Immature natural killer cell (primary cell): Measurements from ENCODE around the gene NT5C2. TPM values are rescaled to one million over a fixed set of nuclear protein-coding genes. Genes with fewer than 3 reads are reported as not detected.
"Not testable (repeated sequence)": the region's sequence is repeated elsewhere in the genome, so short reads cannot be mapped to it uniquely, and the experiment has no call there.

Experiments used
- DNase-seq, 3 donors: peaks; one replicate each; pipeline ENCODE4 v3.0.0; 2022; ENCODE audit warnings: mixed read lengths in 1 of 3
- H3K27ac Mint-ChIP-seq, 6 donors: one replicate each; pipeline ENCODE4 v1.8.0; 2020; ENCODE audit warnings: mixed read lengths in 6 of 6, mild to moderate bottlenecking in 5 of 6, inconsistent platforms in 4 of 6, moderate library complexity in 3 of 6
- H3K27me3 Mint-ChIP-seq, 3 donors: one replicate each; pipeline ENCODE4 v1.8.0; 2020 to 2021; ENCODE audit warnings: low read depth in 3 of 3, mild to moderate bottlenecking in 3 of 3, mixed read lengths in 3 of 3, moderate library complexity in 3 of 3, inconsistent platforms in 1 of 3
- H3K36me3 Mint-ChIP-seq, 3 donors: one replicate each; pipeline ENCODE4 v1.8.0; 2020; ENCODE audit warnings: mixed read lengths in 3 of 3, inconsistent platforms in 2 of 3, mild to moderate bottlenecking in 2 of 3
- H3K4me1 Mint-ChIP-seq, 2 donors: one replicate each; pipeline ENCODE4 v1.8.0; 2020; ENCODE audit warnings: inconsistent platforms in 2 of 2, mild to moderate bottlenecking in 2 of 2, mixed read lengths in 2 of 2, moderate library complexity in 1 of 2
- H3K4me3 Mint-ChIP-seq, 5 donors: one replicate each; pipeline ENCODE4 v1.8.0; 2020; ENCODE audit warnings: mild to moderate bottlenecking in 5 of 5, mixed read lengths in 5 of 5, inconsistent platforms in 3 of 5, moderate library complexity in 3 of 5
- H3K9me3 Mint-ChIP-seq, 6 donors: one replicate each; pipeline ENCODE4 v1.8.0; 2020; ENCODE audit warnings: mild to moderate bottlenecking in 6 of 6, mixed read lengths in 6 of 6, inconsistent platforms in 4 of 6, moderate library complexity in 3 of 6
- polyA plus RNA-seq, 3 donors: library from polyadenylated mRNA; unstranded; fragments of 300-500 nt; fragmentation: Illumina TruSeq; gene quantifications; one replicate each; pipeline ENCODE4 v1.2.3, GENCODE V29; 2021

NT5C2 gene
- polyA plus RNA-seq = 100 to 1,000 TPM in 1 of 3 donors, 10 to 100 TPM in 2; 86.2 to 116 (median 91.5) TPM

DNA sequence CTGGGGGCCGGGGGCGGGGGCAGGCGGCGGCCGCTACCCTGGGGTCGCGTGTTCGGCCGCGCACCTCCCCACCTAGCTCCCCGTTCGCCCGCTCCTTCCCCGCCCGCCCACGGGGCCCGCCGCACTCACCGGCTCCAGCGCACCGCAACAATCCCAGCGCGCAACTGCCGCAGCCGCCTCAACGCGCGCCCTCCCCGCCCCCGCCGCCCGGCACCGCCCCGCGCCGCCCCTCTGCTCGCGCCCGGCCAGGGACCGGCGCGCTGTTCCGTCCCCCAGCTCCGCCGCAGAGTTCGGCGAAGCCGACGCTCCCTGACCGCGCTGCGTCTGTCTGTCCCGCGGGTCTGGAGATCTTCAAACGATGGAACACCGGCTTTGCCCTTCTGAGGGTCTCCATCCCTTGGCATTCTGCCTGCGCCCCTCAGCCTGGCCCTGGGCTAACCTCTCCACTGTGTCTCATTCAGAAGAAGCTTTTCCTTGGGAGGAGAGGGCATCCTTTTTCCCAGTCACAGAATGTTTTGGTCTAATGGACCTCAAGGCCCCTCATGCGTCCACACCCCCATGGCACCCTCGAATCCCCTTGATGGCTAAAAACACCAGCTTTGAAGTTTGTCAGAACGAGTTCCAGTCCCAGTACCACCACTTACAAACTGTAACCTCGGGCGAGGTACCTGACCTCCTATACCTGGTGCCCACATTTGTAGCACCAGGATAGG, at the start of gene NT5C2:
TSS of gene NT5C2 (minus strand) at position 166 of the 713 bp plus-strand sequence. CDS start 18,314 bp downstream, outside the sequence.
- Mint-ChIP-seq H3K27ac (peak within 1 kb of the TSS; percentile 93 to 99 (median 98)), H3K36me3 (no peaks in the 10 kb centered on the region), H3K9me3 (no peaks in the 10 kb centered on the region), H3K27me3 (peaks cover 9 to 21% (median 14%) of the 10 kb centered on the region in 3 donors), H3K4me1 (peaks cover 45 to 49% of the 10 kb centered on the region in 2 donors), H3K4me3 (peak within 1 kb of the TSS; percentile 94 to 100 (median 99))
- DNase-seq = peak; percentile 72 to 76 (median 72)

- Mint-ChIP-seq H3K4me1 (peaks cover 3 to 8% of the 10 kb centered on the region in 2 donors), H3K27me3 (peaks cover 0 to 5% (median 0%) of the 10 kb centered on the region in 3 donors), H3K36me3 (peaks cover 0 to 4% (median 0%) of the 10 kb centered on the region in 3 donors), H3K4me3 (no peak overlapping the region), H3K27ac (no peak overlapping the region), H3K9me3 (no peaks in the 10 kb centered on the region)
- DNase-seq = no peak
These were observed 48.4 kb upstream of the NT5C2 start for GRCh38 chr10:103241262-103242011.

GRCh38 chr10:103238506-103239252, 45.6 kb upstream of the NT5C2 start:
- no peaks in the 10 kb centered on the region for H3K9me3 Mint-ChIP-seq
- H3K4me3 Mint-ChIP-seq = no peak overlapping the region
- peaks cover 0 to 4% (median 0%) of the 10 kb centered on the region in 3 donors for H3K36me3 Mint-ChIP-seq
- peaks cover 0 to 6% (median 0%) of the 10 kb centered on the region in 3 donors for H3K27me3 Mint-ChIP-seq
- no peak for DNase-seq
- no peak overlapping the region for H3K27ac Mint-ChIP-seq
- peaks cover 3 to 8% of the 10 kb centered on the region in 2 donors for H3K4me1 Mint-ChIP-seq

DNA sequence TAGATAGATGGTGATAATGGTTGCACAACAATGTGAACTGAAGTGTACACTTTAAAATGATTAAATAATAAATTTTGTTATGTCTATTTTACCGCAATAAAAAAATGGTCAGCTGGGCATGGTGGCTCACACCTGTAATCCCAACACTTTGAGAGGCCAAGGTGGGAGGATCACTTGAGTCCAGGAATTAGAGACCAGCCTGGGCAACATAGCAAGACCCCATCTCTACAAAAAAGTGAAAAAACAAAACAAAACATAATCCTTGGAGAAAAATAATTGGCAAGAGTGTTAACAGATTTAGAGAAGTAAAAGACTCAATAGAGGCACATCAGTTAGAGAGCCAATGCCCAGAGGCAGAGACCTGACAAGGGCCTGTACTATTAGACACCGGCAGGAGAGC, 42.7 kb upstream of the NT5C2 start:
- peaks cover 3 to 8% of the 10 kb centered on the region in 2 donors for H3K4me1 Mint-ChIP-seq
- no peak for DNase-seq
- H3K27me3 Mint-ChIP-seq = peaks cover 0 to 9% (median 0%) of the 10 kb centered on the region in 3 donors
- no peak overlapping the region for H3K4me3 Mint-ChIP-seq
- H3K27ac Mint-ChIP-seq = no peak overlapping the region
- peaks cover 0 to 4% (median 0%) of the 10 kb centered on the region in 3 donors for H3K36me3 Mint-ChIP-seq
- H3K9me3 Mint-ChIP-seq = no peaks in the 10 kb centered on the region

GRCh38 chr10:103232772-103233488, 39.9 kb upstream of the NT5C2 start:
- no peak overlapping the region for H3K4me3 Mint-ChIP-seq
- no peak overlapping the region for H3K27ac Mint-ChIP-seq
- H3K36me3 Mint-ChIP-seq = no peaks in the 10 kb centered on the region
- no peaks in the 10 kb centered on the region for H3K4me1 Mint-ChIP-seq
- no peak for DNase-seq
- H3K9me3 Mint-ChIP-seq = no peaks in the 10 kb centered on the region
- peaks cover 0 to 5% (median 0%) of the 10 kb centered on the region in 3 donors for H3K27me3 Mint-ChIP-seq

DNA sequence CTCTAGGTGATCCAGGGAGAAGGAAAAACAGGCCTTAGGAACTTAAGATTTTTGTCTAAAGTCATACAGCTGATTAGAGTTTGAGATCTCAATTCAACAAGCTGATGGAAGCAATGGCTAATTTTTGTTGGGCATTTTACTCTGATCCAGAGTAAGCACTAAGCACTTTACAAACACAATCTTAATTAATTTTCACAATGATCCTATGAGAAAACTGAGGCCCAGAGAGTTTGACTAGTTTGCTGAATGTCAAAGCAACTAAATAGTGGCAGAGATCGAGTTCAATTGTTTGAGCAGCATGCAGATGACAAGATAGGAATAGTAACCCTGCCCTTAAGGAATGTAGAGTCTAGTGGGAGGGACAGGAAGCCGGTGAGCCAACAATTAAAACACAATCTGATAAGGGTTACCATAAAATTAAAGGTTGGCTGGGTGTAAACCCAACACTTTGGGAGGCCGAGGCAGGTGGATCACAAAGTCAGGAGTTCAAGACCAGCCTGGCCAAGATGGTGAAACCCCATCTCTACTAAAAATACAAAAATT, 39.1 kb upstream of the NT5C2 start:
- Mint-ChIP-seq H3K4me3 (no peak overlapping the region), H3K36me3 (no peaks in the 10 kb centered on the region), H3K27me3 (peaks cover 0 to 5% (median 3%) of the 10 kb centered on the region in 3 donors)

GRCh38 chr10:103231047-103231551, 38.0 kb upstream of the NT5C2 start:
- no peak for DNase-seq
- no peaks in the 10 kb centered on the region for H3K9me3 Mint-ChIP-seq
- no peaks in the 10 kb centered on the region for H3K4me1 Mint-ChIP-seq
- no peak overlapping the region for H3K27ac Mint-ChIP-seq
- H3K4me3 Mint-ChIP-seq = no peak overlapping the region
- peaks cover 0 to 3% (median 3%) of the 10 kb centered on the region in 3 donors for H3K27me3 Mint-ChIP-seq
- H3K36me3 Mint-ChIP-seq = no peaks in the 10 kb centered on the region

More for the DNA sequence above, 39.1 kb upstream of the NT5C2 start:
- H3K4me1 Mint-ChIP-seq = no peaks in the 10 kb centered on the region
- no peak overlapping the region for H3K27ac Mint-ChIP-seq
- no peak for DNase-seq
- no peaks in the 10 kb centered on the region for H3K9me3 Mint-ChIP-seq

DNA sequence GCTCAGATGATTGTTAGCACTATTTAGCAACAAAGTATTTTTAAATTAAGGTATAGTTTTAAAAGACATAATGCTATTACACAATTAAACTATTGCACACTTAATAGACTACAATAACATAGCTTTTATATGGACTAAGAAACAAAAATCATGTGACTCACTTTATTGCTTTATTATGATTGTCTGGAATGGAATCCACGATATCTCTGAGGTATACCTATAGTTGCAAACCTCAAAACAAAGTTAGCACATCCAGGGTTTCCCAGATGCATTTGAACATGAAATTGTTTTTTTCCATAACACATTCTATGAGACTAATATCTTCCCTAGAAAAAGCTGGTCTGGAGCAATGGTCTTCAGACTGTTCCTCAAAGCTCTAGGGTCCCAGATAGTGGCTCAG, 34.3 kb upstream of the NT5C2 start:
- no peak for DNase-seq
- no peaks in the 10 kb centered on the region for H3K4me1 Mint-ChIP-seq
- peaks cover 6 to 9% (median 8%) of the 10 kb centered on the region in 6 donors for H3K9me3 Mint-ChIP-seq
- peaks cover 2 to 3% (median 2%) of the 10 kb centered on the region in 3 donors for H3K27me3 Mint-ChIP-seq
- H3K4me3 Mint-ChIP-seq = no peak overlapping the region
- peaks cover 0 to 9% (median 4%) of the 10 kb centered on the region in 3 donors for H3K36me3 Mint-ChIP-seq
- H3K27ac Mint-ChIP-seq = no peak overlapping the region

DNA sequence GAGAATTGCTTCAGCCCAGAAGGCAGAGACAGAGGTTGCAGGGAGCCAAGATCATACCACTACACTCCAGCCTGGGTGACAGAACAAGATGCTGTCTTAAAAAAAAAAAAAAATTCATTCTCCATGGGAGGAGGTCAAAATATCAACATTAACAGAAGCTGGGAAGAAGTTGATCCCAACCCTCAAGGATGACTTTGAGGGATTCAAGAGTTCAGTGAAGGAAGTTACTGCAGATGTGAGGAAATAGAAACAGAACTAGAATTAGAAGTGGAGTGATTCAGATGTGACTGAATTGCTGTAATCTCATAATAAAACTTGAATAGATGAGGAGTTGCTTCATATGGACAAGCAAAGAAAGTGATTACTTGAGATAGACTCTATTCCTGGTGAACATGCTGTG, 32.9 kb upstream of the NT5C2 start:
- Mint-ChIP-seq H3K9me3 (peaks cover 6 to 9% (median 8%) of the 10 kb centered on the region in 6 donors), H3K4me1 (no peaks in the 10 kb centered on the region), H3K27me3 (peaks cover 0 to 3% (median 2%) of the 10 kb centered on the region in 3 donors), H3K36me3 (peaks cover 0 to 9% (median 6%) of the 10 kb centered on the region in 3 donors), H3K27ac (no peak overlapping the region), H3K4me3 (no peak overlapping the region)
- no peak for DNase-seq

DNA sequence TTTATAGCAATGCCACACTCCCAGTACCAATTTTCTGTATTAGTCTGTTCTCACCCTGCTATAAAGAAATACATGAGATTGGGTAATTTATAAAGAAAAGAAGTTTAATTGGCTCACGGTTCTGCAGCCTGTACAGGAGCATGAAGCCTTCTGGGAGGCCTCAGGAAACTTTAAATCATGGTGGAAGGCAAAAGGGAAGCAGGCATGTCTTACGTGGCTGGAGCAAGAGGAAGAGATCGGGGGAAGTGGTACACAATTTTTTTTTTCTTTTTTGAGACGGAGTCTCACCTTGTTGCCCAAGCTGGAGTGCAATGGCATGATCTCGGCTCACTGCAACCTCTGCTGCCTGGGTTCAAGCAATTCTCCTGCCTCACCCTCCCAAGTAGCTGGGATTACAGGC, 31.6 kb upstream of the NT5C2 start:
- not testable (repeated sequence) for H3K27me3 Mint-ChIP-seq, H3K27ac Mint-ChIP-seq, H3K36me3 Mint-ChIP-seq, H3K4me3 Mint-ChIP-seq, H3K4me1 Mint-ChIP-seq, H3K9me3 Mint-ChIP-seq, DNase-seq

- Mint-ChIP-seq H3K4me3 (no peak overlapping the region), H3K27ac (no peak overlapping the region), H3K36me3 (peaks cover 0 to 9% (median 6%) of the 10 kb centered on the region in 3 donors), H3K4me1 (no peaks in the 10 kb centered on the region), H3K9me3 (peaks cover 6 to 9% (median 8%) of the 10 kb centered on the region in 6 donors), H3K27me3 (peaks cover 0 to 3% (median 2%) of the 10 kb centered on the region in 3 donors)
- DNase-seq = no peak
These were observed 31.1 kb upstream of the NT5C2 start for GRCh38 chr10:103224133-103224532.

- H3K4me3 Mint-ChIP-seq, H3K4me1 Mint-ChIP-seq, H3K27ac Mint-ChIP-seq, H3K27me3 Mint-ChIP-seq, DNase-seq: not testable (repeated sequence)
- Mint-ChIP-seq H3K9me3 (peaks cover 0 to 16% (median 8%) of the 10 kb centered on the region in 6 donors), H3K36me3 (peaks cover 3 to 11% (median 11%) of the 10 kb centered on the region in 3 donors)
These were observed 23.3 kb upstream of the NT5C2 start for GRCh38 chr10:103216362-103216761.

- Mint-ChIP-seq H3K4me1 (no peaks in the 10 kb centered on the region), H3K4me3 (no peak overlapping the region), H3K36me3 (peaks cover 3 to 11% (median 11%) of the 10 kb centered on the region in 3 donors), H3K27me3 (peaks cover 0 to 3% (median 0%) of the 10 kb centered on the region in 3 donors), H3K9me3 (peaks cover 0 to 16% (median 8%) of the 10 kb centered on the region in 6 donors), H3K27ac (no peak overlapping the region)
- DNase-seq = no peak
These were observed 22.5 kb upstream of the NT5C2 start for GRCh38 chr10:103215601-103216000.
